Measurements from ENCODE around the gene LDLRAD1. TPM values are rescaled to one million over a fixed set of nuclear protein-coding genes. Genes with fewer than 3 reads are reported as not detected.

The LDLRAD1 gene
- total and polyA plus RNA-seq, 2 of the 13 experiments (the other 11 are each of a cell fraction or from before 2014, with no cell fraction given), result 2.5 to 14.0 TPM

GRCh38 chr1:54011316-54012007 lies 6.5 kb downstream of the LDLRAD1 start (continued):
- TF ChIP-seq, protein P1, sequence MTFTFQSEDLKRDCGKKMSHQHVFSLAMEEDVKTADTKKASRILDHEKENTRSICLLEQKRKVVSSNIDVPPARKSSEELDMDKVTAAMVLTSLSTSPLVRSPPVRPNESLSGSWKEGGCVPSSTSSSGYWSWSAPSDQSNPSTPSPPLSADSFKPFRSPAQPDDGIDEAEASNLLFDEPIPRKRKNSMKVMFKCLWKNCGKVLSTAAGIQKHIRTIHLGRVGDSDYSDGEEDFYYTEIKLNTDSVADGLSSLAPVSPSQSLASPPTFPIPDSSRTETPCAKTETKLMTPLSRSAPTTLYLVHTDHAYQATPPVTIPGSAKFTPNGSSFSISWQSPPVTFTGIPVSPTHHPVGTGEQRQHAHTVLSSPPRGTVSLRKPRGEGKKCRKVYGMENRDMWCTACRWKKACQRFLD (CRISPR knock-in tag; IDR thresholded peaks at IDR 0.05; ENCODE audit: borderline replicate concordance), result no peak
- no peak for TF ChIP-seq ZNF589 (CRISPR knock-in tag; conservative IDR thresholded peaks at IDR 0.05)

DNA sequence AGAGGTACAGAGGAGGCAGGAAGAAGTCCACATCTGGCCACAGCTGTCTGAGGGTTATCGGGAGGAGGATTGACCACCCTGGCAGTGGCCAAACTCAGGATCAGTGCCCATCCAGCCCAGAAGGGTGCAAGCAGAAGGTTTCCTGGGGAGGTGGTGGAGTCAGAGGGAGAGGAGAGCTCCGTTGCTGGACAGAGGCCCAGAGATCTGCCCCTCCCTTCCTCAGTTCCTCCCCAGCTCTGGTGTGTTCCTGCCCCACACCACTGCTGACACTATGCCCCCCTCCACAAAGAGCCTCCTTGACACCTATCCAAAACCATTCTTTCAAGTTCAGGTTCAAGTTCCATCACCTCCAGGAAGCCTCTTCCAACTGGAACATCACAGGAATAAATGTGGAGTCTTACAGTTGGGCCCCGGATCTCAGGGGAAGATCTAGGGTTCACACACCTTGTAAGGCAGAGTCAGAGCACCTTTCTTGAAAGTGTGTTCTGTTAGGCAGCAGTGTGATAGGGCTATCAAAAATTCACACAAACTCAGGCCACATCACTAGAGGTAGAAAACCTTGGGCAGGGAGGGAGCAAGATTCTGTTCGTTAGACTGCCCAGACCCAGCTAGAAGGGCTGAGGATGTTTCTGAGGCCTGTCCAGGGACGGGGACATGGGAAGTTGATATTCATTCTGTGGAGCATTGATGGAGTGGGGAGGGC lies 7.4 kb downstream of the LDLRAD1 start:
- CTCF ChIA-PET (ENCODE audit: low intra/inter-chr PET ratio, low total read pairs), result no interaction called here
- Histone ChIP-seq H3K4me2 (ENCODE audit: low read depth, low read length) (no peak overlapping the region), H2AFZ (ENCODE audit: low read length) (no peak overlapping the region), H3K79me2 (ENCODE audit: insufficient read depth, low read length) (no peaks in the 10 kb centered on the region), H3K4me1 (ENCODE audit: insufficient read depth, low read length) (peaks cover 40% of the 10 kb centered on the region), H3K27me3 (ENCODE audit: control insufficient read depth in 1 of 2, insufficient read depth in 2 of 2, low read length in 2 of 2) (no peaks in the 10 kb centered on the region), H3K9me3 (ENCODE audit: low read length) (no peaks in the 10 kb centered on the region), H3K9ac (ENCODE audit: insufficient read depth, low read depth, low read length) (no peak overlapping the region), H3K36me3 (replicated peaks in 1 of 2; ENCODE audit: control insufficient read depth in 1 of 2, insufficient read depth in 2 of 2, low read length in 2 of 2) (no peaks in the 10 kb centered on the region), H4K20me1 (ENCODE audit: insufficient read depth, low read length) (no peaks in the 10 kb centered on the region), H3K4me3 (replicated peaks in 1 of 3; ENCODE audit: insufficient read depth in 1 of 3, low read depth in 2 of 3, low read length in 3 of 3) (no peak overlapping the region), H3K27ac (ENCODE audit: extremely low read length, insufficient read depth, low read length) (no peak overlapping the region)
- WGBS (ENCODE audit: low lambda C conversion rate), result 71% methylated on average over 5 of the region's 5 CpGs
- no TSS peak for BruUV-seq (replicated peaks)
- in situ Hi-C loops (cut with HindIII; ENCODE audit: extremely low pct_ligation_motif_present, low pct_unique_long_range_greater_than_20kb), result no loop called here
- DNase-seq (ENCODE audit: low spot score), result no peak
- intact Hi-C loops (cut with micrococcal nuclease; ENCODE audit: unreplicated experiment), result no loop called here
- POLR2A ChIA-PET, result no interaction called here
- FAIRE-seq, result no peak
- ATAC-seq, result no peak
- TF ChIP-seq TOPORS (CRISPR knock-in tag; IDR thresholded peaks at IDR 0.05) (no peak), ZSCAN22 (CRISPR knock-in tag; IDR thresholded peaks at IDR 0.05) (no peak), REST (IDR thresholded peaks at IDR 0.05; ENCODE audit: borderline replicate concordance in 1 of 2, low read depth in 1 of 2, low read length in 2 of 2) (no peak), ZNF75D (CRISPR knock-in tag; IDR thresholded peaks at IDR 0.05; ENCODE audit: borderline replicate concordance) (no peak), ZNF207 (IDR thresholded peaks at IDR 0.05; ENCODE audit: borderline replicate concordance) (no peak), RFX1 (IDR thresholded peaks at IDR 0.05) (no peak), MLXIP (CRISPR knock-in tag; IDR thresholded peaks at IDR 0.05; ENCODE audit: borderline replicate concordance) (no peak), TEAD3 (CRISPR knock-in tag; optimal IDR thresholded peaks at IDR 0.05; ENCODE audit: borderline replicate concordance) (no peak)

Measured in HepG2 (cell line).